Glutamatergic neuron (in vitro differentiated cells): ENCODE data around the gene GK. TPM values are rescaled to one million over a fixed set of nuclear protein-coding genes. Genes with fewer than 3 reads are reported as not detected.

Experiments used
- DNase-seq: peaks from one replicate; pipeline ENCODE4 v3.0.0; 2022
- H3K27ac Mint-ChIP-seq: one replicate; pipeline ENCODE4 v1.8.0; 2020; ENCODE audit warnings: mild to moderate bottlenecking, mixed read lengths, inconsistent platforms; ENCODE audit not compliant: unreplicated experiment
- H3K27me3 Mint-ChIP-seq: one replicate; pipeline ENCODE4 v1.8.0; 2020; ENCODE audit warnings: mild to moderate bottlenecking, moderate library complexity, mixed read lengths, inconsistent platforms; ENCODE audit not compliant: unreplicated experiment
- H3K36me3 Mint-ChIP-seq: one replicate; pipeline ENCODE4 v1.8.0; 2020; ENCODE audit warnings: mild to moderate bottlenecking, mixed read lengths, inconsistent platforms; ENCODE audit not compliant: unreplicated experiment
- H3K4me1 Mint-ChIP-seq: one replicate; pipeline ENCODE4 v1.8.0; 2020; ENCODE audit warnings: mild to moderate bottlenecking, low read depth, mixed read lengths, inconsistent platforms; ENCODE audit not compliant: unreplicated experiment
- H3K4me3 Mint-ChIP-seq: one replicate; pipeline ENCODE4 v1.8.0; 2020; ENCODE audit warnings: mild to moderate bottlenecking, mixed read lengths, inconsistent platforms; ENCODE audit not compliant: unreplicated experiment
- H3K9me3 Mint-ChIP-seq: one replicate; pipeline ENCODE4 v1.8.0; 2020; ENCODE audit warnings: mild to moderate bottlenecking, moderate library complexity, mixed read lengths, inconsistent platforms; ENCODE audit not compliant: unreplicated experiment
- total RNA-seq: library from RNA; stranded (reverse); fragmentation: NEBNext Ultra II Directional; extraction: Animal tissue kit (Norgen Biotek cat#: 25700); gene quantifications from one replicate; pipeline ENCODE4 v1.2.1, GENCODE V29; 2021; ENCODE audit not compliant: unreplicated experiment
- TF ChIP-seq, protein P1 (sequence below): fragments of 200-600 bp; sonication (generic); IDR thresholded peaks from one replicate; pipeline ENCODE4 v1.5.0; 2021; ENCODE audit not compliant: partially characterized antibody, unreplicated experiment

Gene GK
- total RNA-seq, 1 donor from 2014 or later = 2.0 TPM

DNA sequence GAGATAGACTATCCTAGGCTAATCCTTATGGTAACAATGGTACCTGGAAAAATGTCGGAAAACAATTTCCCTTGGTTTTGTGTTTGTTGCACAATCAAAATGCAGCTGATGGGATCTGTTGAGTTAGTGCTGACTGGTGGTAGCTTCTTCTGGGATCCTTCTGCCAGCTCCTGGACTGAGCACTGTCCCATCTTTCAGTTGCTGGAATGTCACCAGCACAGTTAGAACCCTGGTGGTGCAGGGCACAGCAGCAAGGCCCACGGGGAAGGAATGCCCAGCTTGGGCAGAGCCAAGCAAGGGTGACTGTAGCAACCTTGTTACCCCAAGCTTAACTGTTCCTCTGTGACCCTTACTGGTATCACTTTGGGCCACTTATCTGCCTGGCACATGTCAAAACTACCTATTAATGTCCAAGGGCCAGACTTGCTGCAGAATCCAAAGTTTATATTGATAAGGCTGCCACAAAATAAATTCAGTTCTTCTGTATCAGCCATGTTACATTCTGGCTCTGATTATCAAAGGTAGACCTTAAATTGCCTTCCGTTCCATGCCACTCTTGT is 53.1 kb downstream of the GK start:
- Mint-ChIP-seq H3K4me3 (no peak overlapping the region), H3K9me3 (no peaks in the 10 kb centered on the region), H3K36me3 (no peaks in the 10 kb centered on the region), H3K27ac (no peak overlapping the region), H3K4me1 (no peaks in the 10 kb centered on the region), H3K27me3 (no peaks in the 10 kb centered on the region)
- TF ChIP-seq, protein P1, sequence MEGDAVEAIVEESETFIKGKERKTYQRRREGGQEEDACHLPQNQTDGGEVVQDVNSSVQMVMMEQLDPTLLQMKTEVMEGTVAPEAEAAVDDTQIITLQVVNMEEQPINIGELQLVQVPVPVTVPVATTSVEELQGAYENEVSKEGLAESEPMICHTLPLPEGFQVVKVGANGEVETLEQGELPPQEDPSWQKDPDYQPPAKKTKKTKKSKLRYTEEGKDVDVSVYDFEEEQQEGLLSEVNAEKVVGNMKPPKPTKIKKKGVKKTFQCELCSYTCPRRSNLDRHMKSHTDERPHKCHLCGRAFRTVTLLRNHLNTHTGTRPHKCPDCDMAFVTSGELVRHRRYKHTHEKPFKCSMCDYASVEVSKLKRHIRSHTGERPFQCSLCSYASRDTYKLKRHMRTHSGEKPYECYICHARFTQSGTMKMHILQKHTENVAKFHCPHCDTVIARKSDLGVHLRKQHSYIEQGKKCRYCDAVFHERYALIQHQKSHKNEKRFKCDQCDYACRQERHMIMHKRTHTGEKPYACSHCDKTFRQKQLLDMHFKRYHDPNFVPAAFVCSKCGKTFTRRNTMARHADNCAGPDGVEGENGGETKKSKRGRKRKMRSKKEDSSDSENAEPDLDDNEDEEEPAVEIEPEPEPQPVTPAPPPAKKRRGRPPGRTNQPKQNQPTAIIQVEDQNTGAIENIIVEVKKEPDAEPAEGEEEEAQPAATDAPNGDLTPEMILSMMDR = no peak
- DNase-seq = no peak

DNA sequence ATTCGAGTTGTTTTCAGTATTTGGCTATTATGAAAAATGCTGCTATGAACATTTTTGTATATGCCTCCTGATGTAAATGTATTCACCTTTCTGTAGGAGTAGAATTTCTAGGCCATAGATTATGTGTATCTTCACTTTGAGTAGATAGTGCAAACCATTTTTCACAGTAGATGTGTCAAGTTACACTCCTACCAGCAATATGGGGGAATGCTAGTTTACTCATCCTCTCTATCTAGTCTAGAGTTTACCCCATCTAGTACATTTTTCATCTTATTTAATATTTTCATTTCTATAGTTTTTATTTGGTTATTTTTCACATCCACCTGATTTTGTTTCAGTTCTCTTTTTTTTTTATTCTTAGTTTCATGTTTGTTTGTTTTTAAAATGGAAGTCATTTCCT is 59.0 kb downstream of the GK start:
- TF ChIP-seq, protein P1 = no peak
- no peaks in the 10 kb centered on the region for H3K36me3 Mint-ChIP-seq
- H3K4me1 Mint-ChIP-seq = no peaks in the 10 kb centered on the region
- no peaks in the 10 kb centered on the region for H3K9me3 Mint-ChIP-seq
- no peak overlapping the region for H3K27ac Mint-ChIP-seq
- DNase-seq = no peak
- no peak overlapping the region for H3K4me3 Mint-ChIP-seq
- H3K27me3 Mint-ChIP-seq = peaks cover 4% of the 10 kb centered on the region

DNA sequence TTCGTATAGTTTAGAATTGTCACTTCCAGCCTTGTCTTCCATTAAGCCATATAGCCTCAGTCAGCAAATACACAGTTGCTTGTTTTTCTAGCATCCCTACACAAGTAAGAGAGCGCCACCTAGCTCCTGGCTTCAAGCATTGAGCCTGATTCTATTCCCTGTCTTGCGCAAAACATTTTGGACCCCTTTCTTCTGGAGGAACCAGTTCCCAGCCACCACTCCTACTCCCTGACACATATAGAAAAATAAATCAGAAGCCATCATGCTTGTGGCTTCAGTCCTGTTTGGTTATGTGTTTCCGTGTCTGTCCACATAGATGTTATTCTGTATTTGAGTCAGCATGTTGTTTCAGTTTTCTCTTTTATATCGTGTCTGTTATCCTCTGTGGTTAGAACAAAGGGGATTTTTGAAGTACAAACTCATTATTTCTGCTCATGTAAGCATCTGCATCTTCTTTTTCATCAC is 59.9 kb downstream of the GK start:
- H3K36me3 Mint-ChIP-seq = no peaks in the 10 kb centered on the region
- peak; percentile 50 for DNase-seq
- no peak overlapping the region for H3K4me3 Mint-ChIP-seq
- no peak overlapping the region for H3K27ac Mint-ChIP-seq
- TF ChIP-seq, protein P1 = peak; percentile 10
- no peaks in the 10 kb centered on the region for H3K9me3 Mint-ChIP-seq
- no peaks in the 10 kb centered on the region for H3K4me1 Mint-ChIP-seq
- H3K27me3 Mint-ChIP-seq = peaks cover 4% of the 10 kb centered on the region

DNA sequence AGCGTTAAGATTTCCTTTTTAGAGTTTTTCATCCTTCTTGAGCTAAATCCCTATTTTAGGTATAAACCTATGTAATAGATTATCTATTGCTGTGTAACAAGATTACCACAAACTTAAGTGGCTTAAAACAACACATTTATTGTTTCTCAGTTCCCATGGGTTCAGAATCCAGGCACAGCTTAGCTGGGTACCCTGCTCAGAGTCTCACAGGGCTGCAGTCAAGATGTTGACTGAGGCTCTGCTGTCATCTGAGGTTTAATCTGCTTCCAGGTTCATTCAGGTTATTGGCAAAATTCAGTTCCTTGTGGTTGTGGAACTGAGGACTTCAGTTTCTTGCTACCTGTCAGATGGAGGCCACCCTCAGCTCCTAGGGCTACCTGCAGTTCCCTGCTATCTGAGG is 60.9 kb downstream of the GK start:
- DNase-seq = no peak
- H3K4me3 Mint-ChIP-seq = no peak overlapping the region
- H3K4me1 Mint-ChIP-seq = no peaks in the 10 kb centered on the region
- TF ChIP-seq, protein P1 = no peak
- no peaks in the 10 kb centered on the region for H3K9me3 Mint-ChIP-seq
- H3K36me3 Mint-ChIP-seq = no peaks in the 10 kb centered on the region
- peaks cover 4% of the 10 kb centered on the region for H3K27me3 Mint-ChIP-seq
- no peak overlapping the region for H3K27ac Mint-ChIP-seq

DNA sequence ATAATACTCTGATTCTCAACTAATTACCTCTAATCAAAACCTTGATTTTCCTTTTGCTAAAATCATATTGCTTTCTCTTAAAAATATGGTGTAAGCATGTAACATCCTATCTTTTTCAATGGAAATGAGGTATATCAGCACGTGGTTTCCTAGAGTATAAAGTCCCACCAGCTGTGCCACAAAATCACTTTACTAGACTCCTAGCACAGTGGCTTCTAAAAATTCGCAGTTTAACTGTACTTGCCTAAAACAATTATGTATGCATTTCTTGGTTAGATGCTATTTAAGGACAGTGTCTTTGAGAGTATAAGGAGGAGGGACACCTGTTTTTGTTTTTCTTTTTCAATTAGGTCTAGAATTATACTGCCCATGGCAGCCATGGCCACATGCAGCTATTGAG is 62.8 kb downstream of the GK start:
- Mint-ChIP-seq H3K4me3 (no peak overlapping the region), H3K9me3 (no peaks in the 10 kb centered on the region), H3K4me1 (no peaks in the 10 kb centered on the region), H3K27ac (no peak overlapping the region), H3K27me3 (peaks cover 4% of the 10 kb centered on the region), H3K36me3 (no peaks in the 10 kb centered on the region)
- TF ChIP-seq, protein P1 = no peak
- no peak for DNase-seq
